ENCODE results near the gene MROH7. TPM values are rescaled to one million over a fixed set of nuclear protein-coding genes. Genes with fewer than 3 reads are reported as not detected.

Gene MROH7
- total RNA-seq, 1 donor from 2014 or later = 3.6 TPM

DNA sequence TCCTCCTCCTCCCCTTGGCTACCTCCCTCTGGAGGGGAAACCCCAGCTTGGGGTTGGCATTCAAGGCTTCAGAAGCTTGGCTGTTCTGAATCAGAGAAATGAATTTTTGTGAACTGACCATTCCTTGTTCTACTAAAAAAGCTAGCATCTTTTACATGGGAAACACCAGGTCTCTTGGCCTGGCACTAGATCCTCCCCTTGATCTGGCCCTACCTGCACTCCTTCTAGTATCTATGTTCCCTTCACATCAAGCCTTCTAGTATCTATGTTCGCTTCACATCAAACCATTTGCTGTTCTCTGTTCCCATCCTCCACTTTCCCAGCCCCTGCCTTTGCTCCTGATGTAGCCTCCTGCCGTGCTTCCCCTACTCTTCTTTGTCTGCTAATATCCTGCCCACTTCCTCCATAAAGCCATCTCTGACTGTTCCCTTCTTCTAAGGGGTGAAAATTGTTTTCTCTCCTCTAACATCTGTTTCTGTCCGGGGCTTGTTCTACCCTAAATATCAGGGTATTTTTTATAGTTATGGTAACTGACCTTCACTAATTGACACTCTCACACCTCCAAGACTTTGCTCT is 44.0 kb upstream of the MROH7 start:
- ATAC-seq = no peak
- Histone ChIP-seq H3K4me1 (no peaks in the 10 kb centered on the region), H3K4me3 (no peak overlapping the region), H3K9me3 (no peaks in the 10 kb centered on the region), H3K27me3 (no peaks in the 10 kb centered on the region), H3K36me3 (no peaks in the 10 kb centered on the region), H3K27ac (no peak overlapping the region)
- intact Hi-C loops (cut with DNase I) = no loop called here
- no peak for DNase-seq
- TF ChIP-seq CTCF (IDR thresholded peaks at IDR 0.05) = no peak

GRCh38 chr1:54599211-54599823 is 42.3 kb upstream of the MROH7 start:
- H3K4me1 ChIP-seq = no peaks in the 10 kb centered on the region
- no peak overlapping the region for H3K4me3 ChIP-seq
- intact Hi-C loops (cut with DNase I) = no loop called here
- ATAC-seq (no peak), DNase-seq (no peak)
- TF ChIP-seq CTCF (IDR thresholded peaks at IDR 0.05) = no peak
- no peaks in the 10 kb centered on the region for H3K9me3 ChIP-seq
- no peaks in the 10 kb centered on the region for H3K27me3 ChIP-seq
- H3K27ac ChIP-seq = no peak overlapping the region
- no peaks in the 10 kb centered on the region for H3K36me3 ChIP-seq

DNA sequence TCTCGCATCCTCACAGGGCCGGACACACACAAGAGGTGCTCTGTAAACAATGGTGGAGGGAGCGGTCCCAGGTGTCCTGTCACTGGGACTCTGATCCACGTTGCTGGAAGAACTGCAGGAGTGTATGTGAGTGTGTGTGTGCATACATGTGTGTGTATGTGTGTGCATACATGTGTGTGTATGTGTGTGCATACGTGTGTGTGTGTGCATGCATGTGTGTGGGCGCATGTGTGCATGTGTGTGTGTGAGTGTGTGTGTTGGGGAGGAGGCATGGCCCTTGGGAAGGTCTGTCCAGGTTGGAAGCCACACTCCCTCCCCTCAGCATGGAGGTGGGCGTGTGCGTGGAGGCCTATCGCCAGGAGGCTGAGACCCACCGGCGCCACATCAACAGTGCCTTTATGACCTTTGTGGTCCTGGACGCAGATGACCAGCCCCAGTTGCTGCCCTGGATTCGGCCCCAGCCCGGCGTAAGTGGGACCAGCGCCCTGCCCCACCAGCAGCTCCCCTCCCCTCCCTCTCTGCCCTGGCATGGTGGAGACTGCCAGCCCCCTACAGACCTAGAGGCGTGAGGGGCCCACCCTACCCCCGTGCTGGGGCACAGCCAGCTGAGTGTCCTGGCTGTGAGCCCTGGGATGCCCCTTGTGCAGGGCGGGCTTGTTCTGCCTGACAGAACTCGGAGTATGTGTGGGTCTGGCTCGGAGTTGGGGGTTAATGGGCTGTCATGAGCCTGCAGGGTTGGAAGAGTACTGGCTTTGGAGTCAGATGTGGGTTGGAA is 40.5 kb upstream of the MROH7 start:
- ATAC-seq = no peak
- no peak for DNase-seq
- no peak overlapping the region for H3K4me3 ChIP-seq
- TF ChIP-seq CTCF (IDR thresholded peaks at IDR 0.05) = no peak
- H3K27ac ChIP-seq = no peak overlapping the region
- no peaks in the 10 kb centered on the region for H3K4me1 ChIP-seq
- no peaks in the 10 kb centered on the region for H3K9me3 ChIP-seq
- no peaks in the 10 kb centered on the region for H3K36me3 ChIP-seq
- intact Hi-C loops (cut with DNase I) = no loop called here
- no peaks in the 10 kb centered on the region for H3K27me3 ChIP-seq

- DNase-seq (no peak), ATAC-seq (no peak)
- intact Hi-C loops (cut with DNase I) = no loop called here
- Histone ChIP-seq H3K27me3 (no peaks in the 10 kb centered on the region), H3K27ac (no peak overlapping the region), H3K4me1 (no peaks in the 10 kb centered on the region), H3K9me3 (no peaks in the 10 kb centered on the region), H3K4me3 (no peak overlapping the region), H3K36me3 (no peaks in the 10 kb centered on the region)
- TF ChIP-seq CTCF (IDR thresholded peaks at IDR 0.05) = no peak
These were observed 39.9 kb upstream of the MROH7 start for GRCh38 chr1:54601730-54602129.

DNA sequence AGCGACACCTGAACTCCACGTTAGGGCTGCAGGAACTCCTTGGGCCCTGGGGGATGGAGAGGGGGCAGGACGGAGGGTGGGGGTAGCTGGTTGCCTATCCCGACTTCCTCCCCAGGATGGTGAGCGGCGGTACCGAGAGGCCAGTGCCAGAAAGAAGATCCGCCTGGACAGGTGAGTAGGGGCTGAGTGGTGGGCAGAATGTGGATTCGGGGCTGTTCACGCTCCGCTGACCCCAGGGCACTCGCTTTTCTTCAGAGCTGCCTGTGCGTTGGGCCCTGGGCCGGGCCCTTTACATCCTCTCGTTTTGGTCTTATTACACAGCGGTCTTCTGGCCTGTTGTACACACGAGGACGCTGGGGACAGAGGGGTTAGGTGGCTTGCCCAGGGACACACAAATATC is 39.0 kb upstream of the MROH7 start:
- TF ChIP-seq CTCF (IDR thresholded peaks at IDR 0.05) = no peak
- no peaks in the 10 kb centered on the region for H3K9me3 ChIP-seq

More for the DNA sequence above, 39.0 kb upstream of the MROH7 start:
- ATAC-seq = no peak
- no peak for DNase-seq
- H3K27ac ChIP-seq = no peak overlapping the region
- no peaks in the 10 kb centered on the region for H3K36me3 ChIP-seq
- no peaks in the 10 kb centered on the region for H3K4me1 ChIP-seq
- no peak overlapping the region for H3K4me3 ChIP-seq
- intact Hi-C loops (cut with DNase I) = no loop called here
- H3K27me3 ChIP-seq = no peaks in the 10 kb centered on the region
